Measurements from ENCODE around the gene ZNF883. TPM values are rescaled to one million over a fixed set of nuclear protein-coding genes. Genes with fewer than 3 reads are reported as not detected.

Gene ZNF883
- total RNA-seq, 3 donors from 2014 or later, result 0.38 to 1.1 (median 0.55) TPM

DNA sequence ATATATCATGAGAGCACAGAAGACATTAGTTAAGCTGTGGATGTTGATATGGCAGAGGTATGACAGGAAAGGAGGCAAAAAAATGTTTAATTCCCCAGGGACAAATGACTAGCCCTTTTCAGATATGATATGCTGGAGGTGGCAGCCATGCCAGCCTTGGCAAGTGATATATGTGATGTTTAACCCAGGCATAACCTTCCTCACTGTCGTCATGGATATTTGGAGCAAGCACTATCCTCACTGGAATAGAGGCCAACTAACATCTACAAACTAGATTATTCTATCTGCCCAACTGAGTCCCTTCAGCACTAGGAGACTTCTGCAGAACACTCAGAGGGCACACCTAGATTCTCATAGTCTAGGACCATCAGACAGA lies 94.0 kb downstream of the ZNF883 start:
- peak; percentile 57 for ATAC-seq
- Histone ChIP-seq H3K4me1 (ENCODE audit: low read depth) (peaks cover 10% of the 10 kb centered on the region), H3K4me3 (no peak overlapping the region), H3K9me3 (no peaks in the 10 kb centered on the region), H3K36me3 (ENCODE audit: low read depth) (no peaks in the 10 kb centered on the region)
- peak in 1 of 3 donors; percentile 10 for DNase-seq
- TF ChIP-seq CTCF (IDR thresholded peaks at IDR 0.05), result no peak
- intact Hi-C loops (cut with DNase I, micrococcal nuclease), result no loop called here

DNA sequence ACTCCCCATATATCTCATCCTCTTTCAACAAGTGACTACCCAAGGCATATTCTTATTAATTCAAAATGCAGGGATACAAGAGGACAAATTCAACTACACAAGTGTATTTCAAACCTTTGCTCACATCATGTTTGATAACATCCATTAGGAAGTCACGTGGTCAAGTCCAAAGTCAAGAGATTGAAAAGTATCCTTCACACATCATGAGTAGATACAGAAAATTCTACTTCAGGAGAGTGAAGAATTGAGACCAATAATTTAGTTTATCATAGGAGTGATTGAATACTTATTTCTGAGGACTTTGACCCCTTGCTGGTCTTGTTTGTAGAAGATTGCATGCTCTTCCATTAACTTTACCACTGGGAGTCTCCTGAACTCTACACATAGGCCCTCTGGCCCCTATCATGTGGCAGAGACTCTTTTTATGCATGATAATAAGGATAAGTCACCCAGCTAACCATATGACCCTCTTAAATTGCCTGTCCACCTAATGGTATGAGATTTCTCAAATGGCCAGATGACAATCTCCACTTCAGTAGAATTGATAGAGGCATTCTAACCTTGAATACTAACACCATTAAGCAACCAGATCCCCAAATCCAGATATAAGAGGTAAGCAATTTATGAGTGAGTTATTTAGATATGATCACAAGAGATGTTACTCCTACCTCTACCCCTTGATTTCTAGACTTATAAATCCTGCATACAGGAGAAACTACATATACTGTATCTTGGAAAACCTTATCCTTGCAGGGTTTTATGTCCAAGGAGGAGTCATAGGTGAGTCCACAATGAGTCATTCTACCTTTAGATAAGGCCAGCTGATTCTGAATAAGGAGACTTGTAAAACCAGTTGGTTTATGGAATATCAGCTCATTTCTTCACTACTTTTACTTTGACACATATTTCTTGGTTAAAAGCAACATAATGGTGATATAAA lies 94.7 kb downstream of the ZNF883 start:
- Histone ChIP-seq H3K4me3 (no peak overlapping the region), H3K9me3 (no peaks in the 10 kb centered on the region), H3K36me3 (ENCODE audit: low read depth) (no peaks in the 10 kb centered on the region), H3K4me1 (ENCODE audit: low read depth) (peaks cover 10% of the 10 kb centered on the region)
- peak; percentile 95 for ATAC-seq
- DNase-seq, result peak in 1 of 3 donors; percentile 17
- intact Hi-C loops (cut with DNase I, micrococcal nuclease), result no loop called here
- TF ChIP-seq CTCF (IDR thresholded peaks at IDR 0.05), result no peak

GRCh38 chr9:112914524-112914923 lies 97.5 kb downstream of the ZNF883 start:
- Histone ChIP-seq H3K36me3 (ENCODE audit: low read depth) (no peaks in the 10 kb centered on the region), H3K4me3 (no peak overlapping the region), H3K4me1 (ENCODE audit: low read depth) (peaks cover 10% of the 10 kb centered on the region), H3K9me3 (no peaks in the 10 kb centered on the region)
- TF ChIP-seq CTCF (IDR thresholded peaks at IDR 0.05), result no peak
- ATAC-seq, result no peak
- intact Hi-C loops (cut with DNase I, micrococcal nuclease), result no loop called here
- DNase-seq, result no peak

- no peak for TF ChIP-seq CTCF (IDR thresholded peaks at IDR 0.05)
- DNase-seq (no peak), ATAC-seq (no peak)
- H3K4me1 ChIP-seq (ENCODE audit: low read depth), result peaks cover 10% of the 10 kb centered on the region
- no peaks in the 10 kb centered on the region for H3K9me3 ChIP-seq
- no peaks in the 10 kb centered on the region for H3K36me3 ChIP-seq (ENCODE audit: low read depth)
- H3K4me3 ChIP-seq, result no peak overlapping the region
- intact Hi-C loops (cut with DNase I, micrococcal nuclease), result no loop called here
Measured at GRCh38 chr9:112913326-112913725, 98.7 kb downstream of the ZNF883 start.

DNA sequence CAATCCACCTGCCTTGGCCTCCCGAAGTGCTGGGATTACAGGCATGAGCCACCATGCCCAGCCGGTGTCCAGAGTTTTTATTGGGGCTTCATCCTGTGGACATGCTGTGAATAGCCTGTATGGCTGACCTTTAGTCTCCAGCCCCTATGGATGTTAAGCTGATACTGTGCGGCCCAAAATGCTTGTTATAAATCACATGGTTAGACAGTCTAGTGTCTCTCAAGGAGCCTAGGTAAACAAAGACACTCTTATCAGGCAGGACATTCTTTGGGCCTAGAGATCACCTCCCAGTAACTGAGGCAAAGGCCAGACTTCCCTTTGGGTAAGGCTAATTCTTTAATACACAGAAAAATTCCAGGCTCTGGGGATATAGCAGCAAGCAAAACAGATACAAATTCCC lies 99.4 kb downstream of the ZNF883 start:
- intact Hi-C loops (cut with DNase I, micrococcal nuclease), result no loop called here
- DNase-seq, result no peak
- H3K4me3 ChIP-seq, result no peak overlapping the region
- no peak for TF ChIP-seq CTCF (IDR thresholded peaks at IDR 0.05)
- ATAC-seq, result no peak
- H3K4me1 ChIP-seq (ENCODE audit: low read depth), result peaks cover 10% of the 10 kb centered on the region
- no peaks in the 10 kb centered on the region for H3K36me3 ChIP-seq (ENCODE audit: low read depth)
- no peaks in the 10 kb centered on the region for H3K9me3 ChIP-seq
